DND-41 (cell line): ENCODE results near the gene MACROD2.

Experiments used
- CTCF ChIP-seq: IDR thresholded peaks from 2 replicates; pipeline ENCODE4 v1.5.1; 2012; ENCODE audit warnings: borderline replicate concordance, low read length, moderate library complexity, mild to moderate bottlenecking; ENCODE audit not compliant: poor library complexity, severe bottlenecking; ENCODE audit errors: extremely low read depth
- EZH2 ChIP-seq: IDR thresholded peaks from 3 replicates; pipeline ENCODE4 v1.6.1; 2012; ENCODE audit warnings: borderline replicate concordance, low read depth, mild to moderate bottlenecking, moderate library complexity, low read length, inconsistent platforms; ENCODE audit not compliant: severe bottlenecking

GRCh38 chr20:14896569-14896968 lies 901.3 kb downstream of the MACROD2 start:
- TF ChIP-seq CTCF (no peak), EZH2 (no peak)
